ENCODE data around the gene DUSP9.
A peak's percentile ranks its signal among the peaks of the same experiment; 100 is the strongest.

The DUSP9 gene

DNA sequence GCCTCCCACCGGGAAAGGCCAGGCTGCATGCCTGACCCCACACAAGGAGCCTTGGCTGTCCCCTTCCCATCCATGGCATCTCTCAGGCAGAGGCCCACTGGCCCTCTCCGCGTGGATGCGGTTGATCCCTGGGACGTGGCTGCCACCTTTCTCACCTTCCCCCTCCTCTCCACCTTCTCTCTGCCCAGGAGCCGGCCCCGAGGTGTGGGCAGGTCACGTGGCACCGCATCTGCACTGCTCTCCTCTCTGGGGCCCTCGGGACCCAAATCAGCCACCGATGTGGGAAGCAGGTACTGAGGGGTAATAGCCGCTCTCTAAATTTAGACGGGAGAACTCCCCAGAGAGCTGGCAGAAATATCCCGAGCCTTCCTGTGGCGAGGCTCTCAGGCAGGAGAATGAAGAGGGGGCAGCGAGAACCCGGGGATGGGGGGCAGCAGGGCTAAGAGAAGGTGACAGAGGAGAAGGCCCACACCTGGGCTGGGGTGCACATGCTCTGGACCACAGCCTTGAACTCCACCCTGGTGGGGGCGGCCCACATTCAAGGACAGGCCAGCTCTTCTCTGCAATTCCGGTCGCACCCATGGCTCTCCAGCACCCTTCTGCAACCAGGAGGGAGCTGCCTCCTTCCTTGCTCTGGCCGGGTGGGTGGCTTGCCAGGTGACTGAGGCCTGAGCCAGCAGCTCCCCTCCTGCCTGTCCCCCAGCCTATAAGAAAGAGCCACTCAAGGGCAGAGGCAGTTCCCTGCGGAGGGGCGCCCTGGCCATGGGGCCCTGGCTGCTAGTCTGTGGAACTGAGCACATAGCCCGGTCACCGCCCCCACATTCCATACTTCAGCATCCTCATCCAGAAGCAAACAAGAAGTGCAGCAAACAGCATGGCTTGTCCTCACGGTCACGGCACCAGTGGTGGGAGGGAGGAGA lies 9.6 kb upstream of the DUSP9 start:
- Mint-ChIP-seq H3K4me3 (no peak overlapping the region), H3K27me3 (peaks cover 7% of the 10 kb centered on the region), H3K4me1 (no peaks in the 10 kb centered on the region), H3K9me3 (no peaks in the 10 kb centered on the region), H3K36me3 (ENCODE audit: low read depth) (no peaks in the 10 kb centered on the region), H3K27ac (no peak overlapping the region)
- ATAC-seq = no peak
- no peak for DNase-seq

DNA sequence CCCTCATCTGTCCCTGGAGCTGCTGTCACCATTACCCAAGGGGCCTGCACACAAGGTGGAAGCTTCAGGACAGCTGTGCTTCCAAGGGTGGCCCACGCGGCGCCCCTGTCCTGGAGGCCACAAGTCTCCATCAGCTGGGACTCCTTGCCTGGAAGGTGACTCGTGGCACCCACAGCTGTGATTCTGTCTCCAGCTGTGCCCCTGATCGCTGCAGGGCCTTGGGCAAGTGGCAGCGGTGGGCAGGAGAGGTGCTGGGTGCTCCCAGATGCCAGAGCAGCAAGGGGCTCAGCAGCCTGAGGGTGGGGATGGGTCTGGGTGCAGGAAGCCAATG lies 9.0 kb upstream of the DUSP9 start:
- H3K36me3 Mint-ChIP-seq (ENCODE audit: low read depth) = no peaks in the 10 kb centered on the region
- no peak for DNase-seq
- H3K27ac Mint-ChIP-seq = no peak overlapping the region
- ATAC-seq = no peak
- peaks cover 11% of the 10 kb centered on the region for H3K27me3 Mint-ChIP-seq
- H3K4me3 Mint-ChIP-seq = no peak overlapping the region
- H3K9me3 Mint-ChIP-seq = no peaks in the 10 kb centered on the region
- H3K4me1 Mint-ChIP-seq = peaks cover 4% of the 10 kb centered on the region

DNA sequence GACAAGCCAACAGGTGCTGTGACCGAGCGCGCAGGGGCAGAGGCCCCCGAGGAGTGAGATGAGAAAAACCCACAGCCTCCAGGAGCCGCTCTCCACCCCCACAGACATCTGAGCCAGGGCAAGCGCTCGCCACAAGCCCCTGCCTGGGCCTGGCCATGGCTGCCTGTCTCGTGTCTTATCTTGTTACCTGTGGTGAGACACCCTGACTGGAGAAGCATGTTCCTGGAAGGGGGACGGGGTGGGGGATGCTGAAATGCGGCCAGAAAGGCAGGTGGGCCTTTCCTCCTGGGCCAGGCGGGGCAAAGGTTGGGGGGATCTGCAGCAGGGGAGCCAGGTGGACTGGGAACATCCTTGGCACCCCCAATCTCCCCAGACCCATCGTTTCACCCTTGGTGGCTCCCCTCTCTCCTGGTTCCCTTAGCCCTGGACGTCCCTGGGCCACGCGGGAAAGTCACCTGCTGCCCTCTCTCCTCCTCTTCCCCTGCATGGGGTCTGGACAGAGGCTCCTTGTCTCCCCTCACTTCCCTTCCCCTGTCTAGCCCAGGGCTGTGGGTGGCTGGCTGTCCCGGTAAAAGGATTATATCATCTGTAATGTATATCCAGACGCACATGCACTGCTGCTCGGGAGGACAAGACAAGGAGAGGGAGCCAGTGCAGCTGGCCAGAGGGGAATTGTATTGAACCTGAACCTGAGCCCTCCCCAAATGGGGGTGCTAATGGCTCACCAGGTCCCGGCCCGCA lies 8.4 kb upstream of the DUSP9 start:
- ATAC-seq = no peak

DNA sequence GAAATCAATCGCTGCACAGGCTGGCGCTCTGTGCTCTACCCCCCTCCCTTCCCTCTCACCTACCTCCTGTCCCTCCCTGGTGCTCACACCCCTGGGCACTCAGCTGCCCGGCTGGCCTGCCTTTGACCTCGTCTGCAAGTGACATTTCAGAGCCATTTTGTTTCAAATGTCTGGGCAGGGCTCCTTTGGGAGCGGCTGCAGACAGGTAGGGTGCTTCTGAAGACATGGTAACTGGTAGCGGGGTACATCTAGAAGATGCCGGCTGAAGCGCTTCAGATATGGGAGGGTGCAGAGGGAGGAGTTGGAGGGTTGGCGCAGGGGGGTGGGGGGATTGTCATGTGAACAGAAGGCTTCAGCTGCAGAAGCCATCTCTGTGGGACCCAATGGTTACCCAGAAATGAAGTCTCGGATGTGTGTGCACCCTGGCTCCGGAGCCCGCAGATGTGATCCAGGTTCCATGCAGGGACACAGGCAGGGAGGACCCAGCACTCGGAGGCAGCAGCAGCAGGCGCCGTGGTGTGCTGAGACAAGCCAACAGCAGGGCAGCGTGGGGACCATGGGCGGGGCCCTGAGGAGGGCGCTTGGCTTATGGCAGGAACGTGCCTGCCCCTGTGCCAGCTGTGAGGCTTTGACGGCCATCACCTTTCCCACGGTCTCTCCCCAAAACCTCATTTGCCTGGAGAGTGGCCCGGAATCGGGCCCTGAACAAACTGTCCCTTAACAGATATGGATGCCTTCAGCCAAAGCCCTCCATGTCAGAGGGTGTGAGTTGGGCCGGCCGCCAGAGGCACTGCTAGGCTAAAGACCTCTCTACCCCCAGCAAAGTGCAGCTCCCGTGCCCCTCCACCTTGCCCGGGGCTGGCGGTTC lies 7.6 kb upstream of the DUSP9 start:
- DNase-seq (no peak), ATAC-seq (no peak)
- H3K4me1 Mint-ChIP-seq = peaks cover 5% of the 10 kb centered on the region
- H3K27ac Mint-ChIP-seq = no peak overlapping the region
- H3K4me3 Mint-ChIP-seq = no peak overlapping the region
- no peaks in the 10 kb centered on the region for H3K36me3 Mint-ChIP-seq (ENCODE audit: low read depth)
- peaks cover 16% of the 10 kb centered on the region for H3K27me3 Mint-ChIP-seq
- H3K9me3 Mint-ChIP-seq = no peaks in the 10 kb centered on the region

More for the DNA sequence above, 8.4 kb upstream of the DUSP9 start:
- Mint-ChIP-seq H3K36me3 (ENCODE audit: low read depth) (no peaks in the 10 kb centered on the region), H3K4me3 (no peak overlapping the region), H3K27ac (no peak overlapping the region), H3K27me3 (peaks cover 14% of the 10 kb centered on the region), H3K4me1 (peaks cover 5% of the 10 kb centered on the region), H3K9me3 (no peaks in the 10 kb centered on the region)
- no peak for DNase-seq

DNA sequence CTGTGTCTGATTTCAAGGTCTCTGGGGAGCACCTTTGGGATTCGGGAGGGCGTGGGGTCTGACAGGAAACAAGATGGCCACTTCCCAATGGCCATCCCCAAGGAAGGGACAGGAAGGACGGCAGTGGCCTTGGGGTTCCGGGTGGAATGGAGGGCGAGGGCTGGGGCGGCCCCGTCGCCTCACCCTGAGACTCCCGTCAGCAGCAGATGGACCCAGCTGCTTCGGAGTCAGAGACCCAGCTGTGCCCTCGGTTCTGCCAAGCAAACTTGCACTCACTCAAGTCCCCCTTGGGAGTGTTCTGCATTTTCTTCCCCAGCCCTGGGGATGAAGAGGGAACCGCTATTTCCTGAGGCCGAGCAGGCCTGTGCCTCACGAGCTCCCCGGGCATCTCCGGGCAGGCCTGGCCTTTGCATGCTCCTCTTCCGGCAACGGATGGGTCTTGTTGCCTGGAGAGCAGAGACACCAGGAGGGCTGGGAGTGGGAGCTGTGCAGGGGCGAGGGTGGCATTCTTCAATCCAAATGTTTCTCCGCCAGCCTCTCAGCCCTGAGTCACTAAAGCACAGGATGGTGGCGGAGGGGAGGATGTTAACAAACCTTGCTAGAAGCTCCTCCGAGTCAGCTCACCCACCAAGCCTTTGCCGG lies 6.8 kb upstream of the DUSP9 start:
- Mint-ChIP-seq H3K4me3 (no peak overlapping the region), H3K36me3 (ENCODE audit: low read depth) (no peaks in the 10 kb centered on the region), H3K27me3 (peaks cover 21% of the 10 kb centered on the region), H3K27ac (no peak overlapping the region), H3K9me3 (no peaks in the 10 kb centered on the region), H3K4me1 (peaks cover 5% of the 10 kb centered on the region)
- ATAC-seq = no peak
- DNase-seq = no peak

DNA sequence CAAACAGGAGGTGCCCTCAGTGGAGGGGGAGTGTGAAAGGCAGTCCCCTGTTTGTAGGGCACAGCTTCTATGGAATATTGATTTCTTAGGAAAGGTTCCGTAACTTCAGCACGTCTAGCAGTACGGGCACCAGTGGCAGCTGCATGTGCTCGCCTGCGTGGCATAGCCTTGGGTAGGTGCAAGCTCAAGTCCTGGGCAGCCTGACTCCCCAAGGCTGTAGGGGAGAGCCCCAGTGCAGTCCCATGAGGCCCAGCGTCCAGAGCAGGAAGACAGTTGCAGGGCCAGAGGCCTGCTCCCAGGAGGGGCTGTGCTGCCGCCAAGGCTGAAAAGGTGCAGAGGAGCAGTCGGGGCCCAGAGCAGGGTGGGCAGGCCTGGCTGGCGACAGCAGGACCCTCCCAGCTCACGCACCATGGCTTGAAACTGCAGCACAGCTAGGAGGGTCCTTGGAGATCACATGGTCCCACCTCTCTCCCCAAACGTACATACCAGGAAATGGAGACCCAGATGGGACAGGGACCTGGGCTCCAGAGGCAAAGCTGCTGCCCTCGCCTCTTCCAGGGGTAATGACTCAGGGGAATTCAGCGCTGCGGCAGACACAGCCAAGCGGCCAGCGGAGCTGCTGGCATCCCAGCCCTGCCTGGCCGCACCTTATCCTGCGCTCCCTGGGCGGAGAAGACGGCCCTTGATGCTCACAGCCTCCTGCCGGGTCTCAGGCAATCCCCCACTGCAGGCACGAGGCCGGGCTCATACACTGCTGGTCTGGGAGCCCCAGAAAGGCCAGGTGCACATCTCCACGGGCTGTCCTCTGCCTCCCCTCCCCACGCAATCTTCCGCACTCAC lies 6.0 kb upstream of the DUSP9 start:
- no peak overlapping the region for H3K4me3 Mint-ChIP-seq
- H3K36me3 Mint-ChIP-seq (ENCODE audit: low read depth) = no peaks in the 10 kb centered on the region
- peaks cover 28% of the 10 kb centered on the region for H3K27me3 Mint-ChIP-seq
- ATAC-seq (no peak), DNase-seq (no peak)
- no peak overlapping the region for H3K27ac Mint-ChIP-seq
- no peaks in the 10 kb centered on the region for H3K9me3 Mint-ChIP-seq
- peaks cover 5% of the 10 kb centered on the region for H3K4me1 Mint-ChIP-seq

DNA sequence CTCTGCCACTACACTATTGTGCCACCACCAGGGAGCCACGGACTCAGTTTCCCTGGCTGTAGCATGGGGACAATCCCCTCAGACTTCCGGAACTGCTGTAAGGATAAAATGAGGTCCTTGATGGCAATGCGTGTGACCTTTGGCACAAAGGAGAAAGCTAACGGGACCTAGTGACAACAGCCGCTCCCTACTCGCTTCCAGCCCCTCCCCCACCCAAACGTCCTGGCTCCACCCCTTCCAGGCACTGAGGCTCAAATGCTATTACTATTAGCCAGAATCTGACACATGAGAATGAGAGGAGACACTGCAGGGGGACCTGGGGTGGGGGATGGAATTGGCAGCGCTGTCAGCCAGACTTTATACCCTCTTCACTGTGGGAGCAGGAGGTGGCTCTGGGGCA lies 5.4 kb upstream of the DUSP9 start:
- no peak overlapping the region for H3K4me3 Mint-ChIP-seq
- DNase-seq (no peak), ATAC-seq (no peak)
- H3K36me3 Mint-ChIP-seq (ENCODE audit: low read depth) = no peaks in the 10 kb centered on the region
- H3K27me3 Mint-ChIP-seq = peaks cover 32% of the 10 kb centered on the region
- peaks cover 5% of the 10 kb centered on the region for H3K4me1 Mint-ChIP-seq
- no peaks in the 10 kb centered on the region for H3K9me3 Mint-ChIP-seq
- H3K27ac Mint-ChIP-seq = no peak overlapping the region

DNA sequence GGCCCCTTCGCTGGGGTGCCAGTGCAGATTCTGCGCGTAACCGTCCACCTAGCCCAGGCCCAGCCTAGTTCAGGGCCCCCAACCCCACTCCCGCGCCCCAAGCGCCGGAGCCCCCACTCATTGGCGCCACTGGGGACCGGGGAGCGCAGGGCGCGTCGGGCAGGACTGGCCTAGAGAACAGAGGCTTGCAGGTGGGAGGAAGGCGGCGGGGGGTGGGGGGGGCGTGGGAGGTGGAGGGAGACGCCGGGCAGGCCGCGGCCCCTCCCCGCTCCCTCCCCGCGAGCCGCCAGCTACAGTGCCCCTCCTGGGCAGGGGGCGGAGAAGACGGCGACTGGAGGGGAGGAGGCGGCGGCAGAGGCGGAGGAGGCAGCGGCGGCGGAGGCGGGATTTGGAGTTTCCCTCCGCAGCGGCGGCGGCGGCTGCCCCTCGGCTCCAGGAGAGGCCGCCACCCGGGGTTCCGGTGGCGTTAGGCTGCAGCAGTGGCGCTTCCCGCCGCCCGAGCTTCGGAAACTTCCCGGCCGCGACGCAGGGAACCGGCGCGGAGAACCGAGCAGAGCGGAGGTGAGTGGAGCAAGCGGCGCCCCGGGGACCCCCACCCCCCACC lies 4.8 kb upstream of the DUSP9 start:
- no peaks in the 10 kb centered on the region for H3K9me3 Mint-ChIP-seq
- no peak overlapping the region for H3K4me3 Mint-ChIP-seq
- H3K4me1 Mint-ChIP-seq = peaks cover 5% of the 10 kb centered on the region
- no peak overlapping the region for H3K27ac Mint-ChIP-seq
- H3K36me3 Mint-ChIP-seq (ENCODE audit: low read depth) = no peaks in the 10 kb centered on the region
- DNase-seq = no peak
- H3K27me3 Mint-ChIP-seq = peaks cover 32% of the 10 kb centered on the region
- no peak for ATAC-seq

DNA sequence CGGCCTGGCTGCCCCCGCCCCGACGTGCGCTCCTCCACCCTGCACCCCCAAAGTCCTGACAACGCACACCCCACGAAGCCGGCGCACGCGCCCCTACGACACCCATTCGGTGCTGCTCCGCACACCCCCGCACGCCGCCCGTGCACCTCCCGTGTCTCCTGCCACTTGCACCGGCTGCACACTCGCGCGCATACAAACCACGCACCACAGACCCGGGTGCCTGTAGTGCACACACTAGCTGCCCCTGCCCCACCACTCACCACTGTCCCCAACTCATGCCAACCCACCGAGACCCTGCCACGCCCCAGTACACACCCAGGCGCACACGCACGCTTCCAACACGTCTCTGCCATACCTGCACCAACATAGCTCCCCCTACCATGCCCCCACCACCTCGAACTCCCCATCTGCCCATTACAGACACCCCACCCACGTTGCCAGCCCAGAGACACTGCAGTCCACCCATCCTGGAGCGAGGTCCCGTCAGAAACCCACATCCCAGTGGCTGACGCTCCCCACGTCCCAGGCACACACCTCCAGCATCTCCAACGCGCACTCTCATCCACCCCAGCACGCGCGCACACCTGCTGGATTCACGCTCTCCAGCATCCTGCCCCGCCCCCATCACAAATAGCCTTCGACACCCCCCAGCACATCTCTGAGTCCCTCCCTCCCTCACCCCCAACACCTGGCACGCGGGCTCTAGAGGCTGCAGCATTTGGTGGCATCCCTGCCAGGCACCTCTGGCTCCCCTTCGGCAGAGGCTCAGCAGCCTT lies 4.2 kb upstream of the DUSP9 start:
- Mint-ChIP-seq H3K4me1 (peaks cover 5% of the 10 kb centered on the region), H3K27ac (no peak overlapping the region), H3K36me3 (ENCODE audit: low read depth) (no peaks in the 10 kb centered on the region), H3K4me3 (no peak overlapping the region), H3K27me3 (peaks cover 32% of the 10 kb centered on the region), H3K9me3 (no peaks in the 10 kb centered on the region)
- DNase-seq = no peak
- no peak for ATAC-seq

DNA sequence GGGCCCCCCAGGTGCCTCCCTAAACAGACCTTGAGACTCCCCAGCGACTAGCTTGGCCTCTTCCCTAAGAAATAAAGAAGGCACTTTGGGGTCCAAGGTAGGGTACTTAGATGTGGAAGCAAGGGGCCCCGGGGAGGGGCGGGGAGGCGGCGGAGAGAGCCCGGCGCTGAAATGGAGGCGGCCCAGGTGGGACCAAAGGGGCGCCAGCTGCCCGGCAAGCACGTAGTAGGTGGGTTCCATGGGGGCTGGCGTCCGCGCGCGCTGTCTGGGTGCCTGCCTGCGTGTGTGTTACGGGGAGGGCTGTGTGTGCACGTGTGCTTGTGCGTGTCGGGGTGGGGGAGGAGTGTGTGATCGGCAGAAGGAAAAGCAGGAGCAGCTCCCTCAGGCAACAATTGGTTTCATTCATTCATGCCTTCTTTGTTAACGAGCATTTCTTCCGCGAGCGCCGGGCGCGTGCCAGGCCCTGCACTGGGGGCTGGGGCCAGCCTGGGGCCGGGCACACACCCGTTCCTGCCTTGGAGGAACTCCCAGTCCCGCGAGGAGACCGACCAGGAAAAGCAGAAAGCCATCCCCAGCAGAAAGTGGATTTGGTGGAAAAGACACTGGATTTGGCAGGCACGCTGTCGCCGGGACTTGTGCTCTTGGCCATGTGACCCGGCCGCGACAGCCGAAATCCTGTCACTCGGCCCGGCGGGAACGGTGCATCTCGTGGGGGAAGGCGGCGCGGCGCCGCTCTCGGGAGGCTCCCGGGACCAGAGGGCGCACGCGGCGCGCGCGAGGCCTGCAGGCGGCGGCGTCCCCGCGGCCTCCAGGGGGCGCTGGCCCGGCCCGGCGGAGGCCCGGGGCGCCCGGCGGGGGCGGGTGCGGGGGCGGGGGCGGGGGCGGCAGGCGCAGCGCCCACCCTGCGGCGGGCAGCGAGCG lies 3.3 kb upstream of the DUSP9 start:
- H3K4me3 Mint-ChIP-seq = no peak overlapping the region
- H3K4me1 Mint-ChIP-seq = peaks cover 5% of the 10 kb centered on the region
- DNase-seq (peak; percentile 21), ATAC-seq (no peak)
- H3K36me3 Mint-ChIP-seq (ENCODE audit: low read depth) = no peaks in the 10 kb centered on the region
- no peak overlapping the region for H3K27ac Mint-ChIP-seq
- H3K27me3 Mint-ChIP-seq = peaks cover 36% of the 10 kb centered on the region
- no peaks in the 10 kb centered on the region for H3K9me3 Mint-ChIP-seq

DNA sequence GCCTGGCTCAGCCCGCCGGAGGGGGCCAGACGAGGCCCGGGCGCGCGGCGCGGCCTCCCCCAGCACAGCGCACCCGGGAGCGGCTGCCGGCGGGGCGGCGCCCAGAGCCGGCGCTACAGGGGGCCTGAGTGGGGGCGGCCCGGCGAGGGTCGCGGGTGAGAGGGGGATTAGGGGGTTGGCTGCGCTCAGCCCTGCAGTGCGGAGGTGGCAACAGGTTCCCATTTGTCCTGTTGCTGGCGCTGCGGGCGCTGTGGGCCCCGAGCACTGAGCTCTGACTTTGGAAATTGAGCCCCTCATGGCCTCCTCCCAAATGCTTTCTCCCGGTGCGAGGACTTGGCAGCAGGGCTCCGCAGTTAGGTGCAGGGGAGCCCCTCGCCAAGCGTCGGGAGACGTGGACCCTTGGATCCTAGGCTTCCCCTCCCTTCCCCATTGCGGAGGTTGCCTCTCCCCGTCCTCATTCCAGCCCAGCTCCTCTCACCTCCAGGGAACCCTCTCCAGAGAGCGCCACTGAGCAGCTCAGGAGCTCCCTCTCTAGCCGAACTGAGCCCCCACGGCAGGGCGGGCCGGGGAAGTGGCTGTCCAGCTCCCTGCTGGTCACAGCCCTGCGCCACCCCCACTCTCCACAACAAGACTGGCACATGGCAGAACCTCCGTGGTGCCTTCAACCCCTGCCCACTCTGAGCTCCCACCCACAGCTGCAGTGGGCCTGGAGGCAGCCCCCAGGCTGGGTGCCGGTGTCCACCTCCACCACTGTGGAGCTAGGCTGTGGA lies 2.5 kb upstream of the DUSP9 start:
- no peak overlapping the region for H3K4me3 Mint-ChIP-seq
- H3K27me3 Mint-ChIP-seq = peaks cover 39% of the 10 kb centered on the region
- H3K9me3 Mint-ChIP-seq = no peaks in the 10 kb centered on the region
- DNase-seq (no peak), ATAC-seq (no peak)
- H3K4me1 Mint-ChIP-seq = peaks cover 5% of the 10 kb centered on the region
- no peak overlapping the region for H3K27ac Mint-ChIP-seq
- no peaks in the 10 kb centered on the region for H3K36me3 Mint-ChIP-seq (ENCODE audit: low read depth)
